ENCODE data around the gene MXRA7.

DNA sequence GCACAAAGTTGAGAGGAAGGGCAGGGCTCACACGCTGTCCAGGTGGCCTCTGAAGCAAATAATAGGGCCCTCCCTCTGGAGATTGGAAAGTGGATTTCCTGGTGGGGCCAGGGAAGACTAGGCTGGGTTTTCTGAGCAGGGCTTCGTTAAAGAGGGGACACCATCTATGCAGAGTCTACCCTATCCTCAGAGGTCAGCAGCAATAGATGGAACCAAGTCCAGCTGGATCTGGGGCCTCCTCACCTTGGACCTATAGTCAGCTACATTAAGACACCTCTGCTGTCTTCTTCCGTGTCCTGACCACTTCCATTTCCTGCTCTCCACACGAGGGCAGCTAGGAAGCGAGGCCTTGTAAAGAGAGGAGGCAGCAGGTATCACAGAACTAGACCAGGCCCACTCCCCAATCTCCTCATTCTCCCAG is 52.5 kb downstream of the MXRA7 start:
- TF ChIP-seq POLR2AphosphoS5 (IDR thresholded peaks at IDR 0.05; ENCODE audit: low read depth, low read length): no peak
- TF ChIP-seq POLR2A (IDR thresholded peaks at IDR 0.05; ENCODE audit: low read depth, low read length): no peak
- no peak for TF ChIP-seq TAF1 (IDR thresholded peaks at IDR 0.05; ENCODE audit: low read depth, low read length)
- TF ChIP-seq POU2F2 (IDR thresholded peaks at IDR 0.05; ENCODE audit: low read depth, low read length): no peak
- no peak for TF ChIP-seq SPI1 (IDR thresholded peaks at IDR 0.05; ENCODE audit: low read depth, low read length)
- no peak for TF ChIP-seq PAX5 (IDR thresholded peaks at IDR 0.05; ENCODE audit: insufficient read depth, low read length, severe bottlenecking)

Measured in GM12891 (cell line).